GM23338 (cell line): ENCODE data around the gene OR5H1.

ENCODE experiments used
- CREB1 ChIP-seq: fragments of 250-450 bp; sonication (Bioruptor Pico); IDR thresholded peaks from 2 replicates; pipeline ENCODE4 v1.5.0; 2020; ENCODE audit warnings: low read depth, mild to moderate bottlenecking, moderate library complexity
- EZH2 ChIP-seq: fragments of 200-600 bp; sonication (generic); IDR thresholded peaks from one replicate; pipeline ENCODE4 v1.8.0; 2017; ENCODE audit warnings: antibody characterized with exemption, mild to moderate bottlenecking, low read depth; ENCODE audit not compliant: unreplicated experiment
- EZH2phosphoT487 ChIP-seq: fragments of 200-600 bp; sonication (generic); IDR thresholded peaks from one replicate; pipeline ENCODE4 v1.8.1; 2018; ENCODE audit warnings: antibody characterized with exemption; ENCODE audit not compliant: unreplicated experiment
- JUNB ChIP-seq: IDR thresholded peaks from one replicate; pipeline ENCODE4 v1.6.1; 2016; ENCODE audit warnings: antibody characterized with exemption; ENCODE audit not compliant: unreplicated experiment
- NANOG ChIP-seq: IDR thresholded peaks from 2 replicates; pipeline ENCODE4 v1.6.1; 2016; ENCODE audit warnings: antibody characterized with exemption, borderline replicate concordance
- POLR2AphosphoS5 ChIP-seq: IDR thresholded peaks from 2 replicates; pipeline ENCODE4 v1.6.1; 2016; ENCODE audit warnings: antibody characterized with exemption, low read depth
- STAT1 ChIP-seq: IDR thresholded peaks from one replicate; pipeline ENCODE4 v1.6.1; 2016; ENCODE audit warnings: antibody characterized with exemption; ENCODE audit not compliant: unreplicated experiment
- ZNF114 ChIP-seq: fragments of 250-450 bp; sonication (Bioruptor Pico); IDR thresholded peaks from 2 replicates; pipeline ENCODE4 v1.5.0; 2020; ENCODE audit warnings: mild to moderate bottlenecking, moderate library complexity
- ZNF331 ChIP-seq: fragments of 250-450 bp; sonication (Bioruptor Pico); IDR thresholded peaks from 2 replicates; pipeline ENCODE4 v1.5.0; 2020; ENCODE audit warnings: low read depth, mild to moderate bottlenecking, moderate library complexity
- TF ChIP-seq, protein P1 (sequence below), 2 experiments: fragments of 200-600 bp in 1 of 2; sonication (generic) in 1 of 2; conservative IDR thresholded peaks; 2 replicates each; pipeline versions ENCODE4 v1.5.1 to v1.6.1; 2016 to 2017; ENCODE audit warnings: antibody characterized with exemption in 2 of 2, low read depth in 2 of 2, mild to moderate bottlenecking in 2 of 2, moderate library complexity in 1 of 2
- TF ChIP-seq, protein P2 (sequence below): IDR thresholded peaks from one replicate; pipeline ENCODE4 v1.6.1; 2018; ENCODE audit warnings: antibody characterized with exemption; ENCODE audit not compliant: unreplicated experiment
- TF ChIP-seq, protein P3 (sequence below): IDR thresholded peaks from 2 replicates; pipeline ENCODE4 v1.6.1; 2016; ENCODE audit warnings: antibody characterized with exemption
- TF ChIP-seq, protein P4 (sequence below): fragments of 250-450 bp; sonication (Bioruptor Pico); IDR thresholded peaks from 2 replicates; pipeline ENCODE4 v1.5.0; 2020; ENCODE audit warnings: mild to moderate bottlenecking, moderate library complexity

DNA sequence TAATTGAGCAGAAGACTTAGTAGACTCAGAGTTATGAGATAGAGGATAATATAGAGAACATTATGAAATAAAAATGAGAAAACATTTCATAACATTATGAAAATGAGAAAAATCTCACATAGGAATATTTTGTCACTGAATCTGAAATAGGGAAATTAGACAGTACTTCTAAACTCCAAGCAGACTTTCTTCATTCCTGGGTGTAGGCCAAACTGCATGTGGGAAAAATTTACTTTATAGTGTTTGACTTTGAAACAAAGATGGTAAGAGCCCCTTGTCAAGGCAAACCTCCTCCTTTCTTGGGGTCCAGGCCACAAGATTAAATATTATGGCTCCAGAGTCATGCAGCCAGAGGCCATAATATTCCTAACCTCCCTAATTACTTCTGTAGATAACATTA lies 10.0 kb downstream of the OR5H1 start:
- TF ChIP-seq, protein P1, sequence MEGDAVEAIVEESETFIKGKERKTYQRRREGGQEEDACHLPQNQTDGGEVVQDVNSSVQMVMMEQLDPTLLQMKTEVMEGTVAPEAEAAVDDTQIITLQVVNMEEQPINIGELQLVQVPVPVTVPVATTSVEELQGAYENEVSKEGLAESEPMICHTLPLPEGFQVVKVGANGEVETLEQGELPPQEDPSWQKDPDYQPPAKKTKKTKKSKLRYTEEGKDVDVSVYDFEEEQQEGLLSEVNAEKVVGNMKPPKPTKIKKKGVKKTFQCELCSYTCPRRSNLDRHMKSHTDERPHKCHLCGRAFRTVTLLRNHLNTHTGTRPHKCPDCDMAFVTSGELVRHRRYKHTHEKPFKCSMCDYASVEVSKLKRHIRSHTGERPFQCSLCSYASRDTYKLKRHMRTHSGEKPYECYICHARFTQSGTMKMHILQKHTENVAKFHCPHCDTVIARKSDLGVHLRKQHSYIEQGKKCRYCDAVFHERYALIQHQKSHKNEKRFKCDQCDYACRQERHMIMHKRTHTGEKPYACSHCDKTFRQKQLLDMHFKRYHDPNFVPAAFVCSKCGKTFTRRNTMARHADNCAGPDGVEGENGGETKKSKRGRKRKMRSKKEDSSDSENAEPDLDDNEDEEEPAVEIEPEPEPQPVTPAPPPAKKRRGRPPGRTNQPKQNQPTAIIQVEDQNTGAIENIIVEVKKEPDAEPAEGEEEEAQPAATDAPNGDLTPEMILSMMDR (conservative IDR thresholded peaks at IDR 0.05; ENCODE audit: low read depth in 2 of 2), result no peak
- TF ChIP-seq EZH2, result no peak
- no peak for TF ChIP-seq POLR2AphosphoS5
- no peak for TF ChIP-seq EZH2phosphoT487
- TF ChIP-seq, protein P2, sequence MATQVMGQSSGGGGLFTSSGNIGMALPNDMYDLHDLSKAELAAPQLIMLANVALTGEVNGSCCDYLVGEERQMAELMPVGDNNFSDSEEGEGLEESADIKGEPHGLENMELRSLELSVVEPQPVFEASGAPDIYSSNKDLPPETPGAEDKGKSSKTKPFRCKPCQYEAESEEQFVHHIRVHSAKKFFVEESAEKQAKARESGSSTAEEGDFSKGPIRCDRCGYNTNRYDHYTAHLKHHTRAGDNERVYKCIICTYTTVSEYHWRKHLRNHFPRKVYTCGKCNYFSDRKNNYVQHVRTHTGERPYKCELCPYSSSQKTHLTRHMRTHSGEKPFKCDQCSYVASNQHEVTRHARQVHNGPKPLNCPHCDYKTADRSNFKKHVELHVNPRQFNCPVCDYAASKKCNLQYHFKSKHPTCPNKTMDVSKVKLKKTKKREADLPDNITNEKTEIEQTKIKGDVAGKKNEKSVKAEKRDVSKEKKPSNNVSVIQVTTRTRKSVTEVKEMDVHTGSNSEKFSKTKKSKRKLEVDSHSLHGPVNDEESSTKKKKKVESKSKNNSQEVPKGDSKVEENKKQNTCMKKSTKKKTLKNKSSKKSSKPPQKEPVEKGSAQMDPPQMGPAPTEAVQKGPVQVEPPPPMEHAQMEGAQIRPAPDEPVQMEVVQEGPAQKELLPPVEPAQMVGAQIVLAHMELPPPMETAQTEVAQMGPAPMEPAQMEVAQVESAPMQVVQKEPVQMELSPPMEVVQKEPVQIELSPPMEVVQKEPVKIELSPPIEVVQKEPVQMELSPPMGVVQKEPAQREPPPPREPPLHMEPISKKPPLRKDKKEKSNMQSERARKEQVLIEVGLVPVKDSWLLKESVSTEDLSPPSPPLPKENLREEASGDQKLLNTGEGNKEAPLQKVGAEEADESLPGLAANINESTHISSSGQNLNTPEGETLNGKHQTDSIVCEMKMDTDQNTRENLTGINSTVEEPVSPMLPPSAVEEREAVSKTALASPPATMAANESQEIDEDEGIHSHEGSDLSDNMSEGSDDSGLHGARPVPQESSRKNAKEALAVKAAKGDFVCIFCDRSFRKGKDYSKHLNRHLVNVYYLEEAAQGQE, result no peak
- TF ChIP-seq CREB1 (CRISPR knock-in tag), result no peak
- no peak for TF ChIP-seq STAT1
- no peak for TF ChIP-seq JUNB
- TF ChIP-seq, protein P3, sequence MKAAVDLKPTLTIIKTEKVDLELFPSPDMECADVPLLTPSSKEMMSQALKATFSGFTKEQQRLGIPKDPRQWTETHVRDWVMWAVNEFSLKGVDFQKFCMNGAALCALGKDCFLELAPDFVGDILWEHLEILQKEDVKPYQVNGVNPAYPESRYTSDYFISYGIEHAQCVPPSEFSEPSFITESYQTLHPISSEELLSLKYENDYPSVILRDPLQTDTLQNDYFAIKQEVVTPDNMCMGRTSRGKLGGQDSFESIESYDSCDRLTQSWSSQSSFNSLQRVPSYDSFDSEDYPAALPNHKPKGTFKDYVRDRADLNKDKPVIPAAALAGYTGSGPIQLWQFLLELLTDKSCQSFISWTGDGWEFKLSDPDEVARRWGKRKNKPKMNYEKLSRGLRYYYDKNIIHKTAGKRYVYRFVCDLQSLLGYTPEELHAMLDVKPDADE, result no peak
- TF ChIP-seq ZNF331 (CRISPR knock-in tag), result no peak
- no peak for TF ChIP-seq NANOG
- no peak for TF ChIP-seq ZNF114 (CRISPR knock-in tag)
- TF ChIP-seq, protein P4, sequence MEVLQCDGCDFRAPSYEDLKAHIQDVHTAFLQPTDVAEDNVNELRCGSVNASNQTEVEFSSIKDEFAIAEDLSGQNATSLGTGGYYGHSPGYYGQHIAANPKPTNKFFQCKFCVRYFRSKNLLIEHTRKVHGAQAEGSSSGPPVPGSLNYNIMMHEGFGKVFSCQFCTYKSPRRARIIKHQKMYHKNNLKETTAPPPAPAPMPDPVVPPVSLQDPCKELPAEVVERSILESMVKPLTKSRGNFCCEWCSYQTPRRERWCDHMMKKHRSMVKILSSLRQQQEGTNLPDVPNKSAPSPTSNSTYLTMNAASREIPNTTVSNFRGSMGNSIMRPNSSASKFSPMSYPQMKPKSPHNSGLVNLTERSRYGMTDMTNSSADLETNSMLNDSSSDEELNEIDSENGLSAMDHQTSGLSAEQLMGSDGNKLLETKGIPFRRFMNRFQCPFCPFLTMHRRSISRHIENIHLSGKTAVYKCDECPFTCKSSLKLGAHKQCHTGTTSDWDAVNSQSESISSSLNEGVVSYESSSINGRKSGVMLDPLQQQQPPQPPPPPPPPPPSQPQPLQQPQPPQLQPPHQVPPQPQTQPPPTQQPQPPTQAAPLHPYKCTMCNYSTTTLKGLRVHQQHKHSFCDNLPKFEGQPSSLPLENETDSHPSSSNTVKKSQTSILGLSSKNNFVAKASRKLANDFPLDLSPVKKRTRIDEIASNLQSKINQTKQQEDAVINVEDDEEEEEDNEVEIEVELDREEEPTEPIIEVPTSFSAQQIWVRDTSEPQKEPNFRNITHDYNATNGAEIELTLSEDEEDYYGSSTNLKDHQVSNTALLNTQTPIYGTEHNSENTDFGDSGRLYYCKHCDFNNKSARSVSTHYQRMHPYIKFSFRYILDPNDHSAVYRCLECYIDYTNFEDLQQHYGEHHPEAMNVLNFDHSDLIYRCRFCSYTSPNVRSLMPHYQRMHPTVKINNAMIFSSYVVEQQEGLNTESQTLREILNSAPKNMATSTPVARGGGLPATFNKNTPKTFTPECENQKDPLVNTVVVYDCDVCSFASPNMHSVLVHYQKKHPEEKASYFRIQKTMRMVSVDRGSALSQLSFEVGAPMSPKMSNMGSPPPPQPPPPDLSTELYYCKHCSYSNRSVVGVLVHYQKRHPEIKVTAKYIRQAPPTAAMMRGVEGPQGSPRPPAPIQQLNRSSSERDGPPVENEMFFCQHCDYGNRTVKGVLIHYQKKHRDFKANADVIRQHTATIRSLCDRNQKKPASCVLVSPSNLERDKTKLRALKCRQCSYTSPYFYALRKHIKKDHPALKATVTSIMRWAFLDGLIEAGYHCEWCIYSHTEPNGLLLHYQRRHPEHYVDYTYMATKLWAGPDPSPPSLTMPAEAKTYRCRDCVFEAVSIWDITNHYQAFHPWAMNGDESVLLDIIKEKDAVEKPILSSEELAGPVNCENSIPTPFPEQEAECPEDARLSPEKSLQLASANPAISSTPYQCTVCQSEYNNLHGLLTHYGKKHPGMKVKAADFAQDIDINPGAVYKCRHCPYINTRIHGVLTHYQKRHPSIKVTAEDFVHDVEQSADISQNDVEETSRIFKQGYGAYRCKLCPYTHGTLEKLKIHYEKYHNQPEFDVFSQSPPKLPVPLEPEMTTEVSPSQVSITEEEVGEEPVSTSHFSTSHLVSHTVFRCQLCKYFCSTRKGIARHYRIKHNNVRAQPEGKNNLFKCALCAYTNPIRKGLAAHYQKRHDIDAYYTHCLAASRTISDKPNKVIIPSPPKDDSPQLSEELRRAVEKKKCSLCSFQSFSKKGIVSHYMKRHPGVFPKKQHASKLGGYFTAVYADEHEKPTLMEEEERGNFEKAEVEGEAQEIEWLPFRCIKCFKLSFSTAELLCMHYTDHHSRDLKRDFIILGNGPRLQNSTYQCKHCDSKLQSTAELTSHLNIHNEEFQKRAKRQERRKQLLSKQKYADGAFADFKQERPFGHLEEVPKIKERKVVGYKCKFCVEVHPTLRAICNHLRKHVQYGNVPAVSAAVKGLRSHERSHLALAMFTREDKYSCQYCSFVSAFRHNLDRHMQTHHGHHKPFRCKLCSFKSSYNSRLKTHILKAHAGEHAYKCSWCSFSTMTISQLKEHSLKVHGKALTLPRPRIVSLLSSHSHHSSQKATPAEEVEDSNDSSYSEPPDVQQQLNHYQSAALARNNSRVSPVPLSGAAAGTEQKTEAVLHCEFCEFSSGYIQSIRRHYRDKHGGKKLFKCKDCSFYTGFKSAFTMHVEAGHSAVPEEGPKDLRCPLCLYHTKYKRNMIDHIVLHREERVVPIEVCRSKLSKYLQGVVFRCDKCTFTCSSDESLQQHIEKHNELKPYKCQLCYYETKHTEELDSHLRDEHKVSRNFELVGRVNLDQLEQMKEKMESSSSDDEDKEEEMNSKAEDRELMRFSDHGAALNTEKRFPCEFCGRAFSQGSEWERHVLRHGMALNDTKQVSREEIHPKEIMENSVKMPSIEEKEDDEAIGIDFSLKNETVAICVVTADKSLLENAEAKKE (CRISPR knock-in tag), result no peak
